ENCODE results near the gene ZBTB8B. TPM values are rescaled to one million over a fixed set of nuclear protein-coding genes. Genes with fewer than 3 reads are reported as not detected.

ZBTB8B gene
- total and polyA plus RNA-seq, 2 donors (not counting 3 experiments of a cell fraction or from before 2014, with no cell fraction given), result 0.01 to 0.02 TPM

DNA sequence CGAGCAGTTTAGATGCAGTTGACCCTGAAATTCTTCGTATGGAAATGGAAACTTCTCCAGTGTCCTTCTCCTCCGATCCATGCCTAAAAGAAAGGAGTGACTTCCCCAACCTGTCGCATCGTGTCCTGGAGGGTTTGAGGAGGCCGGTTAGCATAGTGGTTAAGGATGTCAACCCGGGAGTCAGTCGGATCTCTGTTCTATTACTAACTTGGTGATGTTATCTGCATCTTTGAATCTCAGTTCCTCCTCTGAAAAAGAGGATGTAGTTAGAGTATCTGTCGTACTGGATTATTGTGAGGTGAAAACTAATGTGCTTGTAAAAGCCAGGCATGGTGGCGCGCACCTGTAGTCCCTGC, 684 bp downstream of the ZBTB8B start:
- H3K9me1 ChIP-seq (replicated peaks; ENCODE audit: control insufficient read depth, extremely low read depth, insufficient read depth, low read length), result no peaks in the 10 kb centered on the region
- no peaks in the 10 kb centered on the region for H3K36me3 ChIP-seq (ENCODE audit: control insufficient read depth in 2 of 2, extremely low read depth in 1 of 2, insufficient read depth in 2 of 2, low read length in 2 of 2)
- H4K20me1 ChIP-seq (replicated peaks; ENCODE audit: control insufficient read depth, extremely low read depth, insufficient read depth, low read length), result no peaks in the 10 kb centered on the region
- DNase-seq (ENCODE audit: low read depth, low spot score) (no peak), FAIRE-seq (no peak)
- intact Hi-C loops (cut with micrococcal nuclease) (no loop called here), dilution Hi-C loops (cut with MboI; ENCODE audit: extremely low pct_ligation_motif_present, low sequenced_read_pairs) (no loop called here)
- H3K79me2 ChIP-seq (ENCODE audit: control insufficient read depth, insufficient read depth, low read length), result no peaks in the 10 kb centered on the region
- H3K27me3 ChIP-seq (ENCODE audit: control insufficient read depth in 2 of 2, insufficient read depth in 2 of 2, low read length in 2 of 2), result peaks cover 22 to 28% of the 10 kb centered on the region in 2 experiments
- no peak overlapping the region for H3K9ac ChIP-seq (replicated peaks; ENCODE audit: extremely low read depth, insufficient read depth, low read length)
- H2AFZ ChIP-seq (ENCODE audit: low read depth, low read length), result peak overlapping the region; percentile 18
- TF ChIP-seq GATA2 (IDR thresholded peaks at IDR 0.05; ENCODE audit: insufficient read depth, insufficient read length, low read depth, low read length), result no peak
- no peak for TF ChIP-seq POLR2AphosphoS5 (IDR thresholded peaks at IDR 0.05; ENCODE audit: insufficient read depth, low read depth, low read length)
- TF ChIP-seq EZH2 (IDR thresholded peaks at IDR 0.05; ENCODE audit: borderline replicate concordance, low read depth, low read length, severe bottlenecking), result no peak
- TF ChIP-seq POLR2A (IDR thresholded peaks at IDR 0.05; ENCODE audit: low read depth, low read length), result no peak
- no peak for TF ChIP-seq JUN (IDR thresholded peaks at IDR 0.05; ENCODE audit: borderline replicate concordance, insufficient read depth, insufficient read length, low read depth)
- no peak for TF ChIP-seq CTCF (IDR thresholded peaks at IDR 0.05; ENCODE audit: extremely low read depth in 1 of 2, insufficient read depth in 1 of 2, low read depth in 1 of 2, low read length in 2 of 2)
- TF ChIP-seq FOS (IDR thresholded peaks at IDR 0.05; ENCODE audit: borderline replicate concordance, insufficient read depth, low read length), result no peak
- no peak for TF ChIP-seq MYC (IDR thresholded peaks at IDR 0.05; ENCODE audit: low read depth, low read length)
- no peak for TF ChIP-seq MAX (IDR thresholded peaks at IDR 0.05; ENCODE audit: insufficient read depth, insufficient read length)
- H3K4me1 ChIP-seq (ENCODE audit: control insufficient read depth, extremely low read depth, insufficient read depth, low read length), result peaks cover 12% of the 10 kb centered on the region
- peak overlapping the region; percentile 86 for H3K4me2 ChIP-seq (ENCODE audit: insufficient read depth, low read length)
- no peaks in the 10 kb centered on the region for H3K9me3 ChIP-seq (replicated peaks; ENCODE audit: control insufficient read depth, insufficient read depth, low read length)
- BruUV-seq (replicated peaks), result no TSS peak
- ChIA-PET POLR2A (no interaction called here), CTCF (no interaction called here)
- H3K27ac ChIP-seq (ENCODE audit: insufficient read depth, low read depth, low read length), result no peak overlapping the region
- peak overlapping the region in 1 of 3 experiments; percentile 40 for H3K4me3 ChIP-seq (replicated peaks in 1 of 3; ENCODE audit: insufficient read depth in 1 of 3, low read depth in 1 of 3, low read length in 3 of 3)
